OCI-M1 (cell line): ENCODE data around the gene SESN1.

Source experiments
- DNase-seq: peaks from one replicate; lab custom pipeline; 2025; lab: John Stamatoyannopoulos, UW

SESN1 gene

GRCh38 chr6:109060571-109060970, 34.1 kb downstream of the SESN1 start:
- no peak for DNase-seq

- peak; percentile 83 for DNase-seq
Measured at GRCh38 chr6:109059571-109060021, 35.0 kb downstream of the SESN1 start.

- DNase-seq, result peak; percentile 70
Measured at GRCh38 chr6:109059153-109059552, 35.5 kb downstream of the SESN1 start.

- no peak for DNase-seq
Measured at GRCh38 chr6:109058620-109059019, 36.0 kb downstream of the SESN1 start.

GRCh38 chr6:109056661-109057060, 38.0 kb downstream of the SESN1 start:
- DNase-seq, result peak; percentile 86

GRCh38 chr6:109055771-109056235, 38.8 kb downstream of the SESN1 start:
- DNase-seq, result no peak

GRCh38 chr6:109053336-109053735, 41.3 kb downstream of the SESN1 start:
- no peak for DNase-seq

GRCh38 chr6:109052852-109053251, 41.8 kb downstream of the SESN1 start:
- DNase-seq, result peak; percentile 15

- no peak for DNase-seq
Measured at GRCh38 chr6:109052018-109052651, 42.5 kb downstream of the SESN1 start.

GRCh38 chr6:109051301-109052017, 43.2 kb downstream of the SESN1 start:
- DNase-seq, result peak; percentile 49

- DNase-seq, result peak; percentile 37
Measured at GRCh38 chr6:109050447-109051102, 44.1 kb downstream of the SESN1 start.

- peak; percentile 54 for DNase-seq
Measured at GRCh38 chr6:109050012-109050411, 44.6 kb downstream of the SESN1 start.

- DNase-seq, result no peak
Measured at GRCh38 chr6:109048670-109049415, 45.8 kb downstream of the SESN1 start.

- peak; percentile 56 for DNase-seq
Measured at GRCh38 chr6:109048176-109048575, 46.5 kb downstream of the SESN1 start.

- DNase-seq, result peak; percentile 85
Measured at GRCh38 chr6:109045493-109045892, 49.2 kb downstream of the SESN1 start.

GRCh38 chr6:109039795-109040194, 54.9 kb downstream of the SESN1 start:
- DNase-seq, result peak; percentile 21

- no peak for DNase-seq
Measured at GRCh38 chr6:109038837-109039398, 55.7 kb downstream of the SESN1 start.

- DNase-seq, result no peak
Measured at GRCh38 chr6:109036574-109037294, 57.9 kb downstream of the SESN1 start.

GRCh38 chr6:109034526-109034925, 60.1 kb downstream of the SESN1 start:
- peak; percentile 32 for DNase-seq

- DNase-seq, result no peak
Measured at GRCh38 chr6:109033655-109034054, 61.0 kb downstream of the SESN1 start.

- no peak for DNase-seq
Measured at GRCh38 chr6:109031416-109031815, 63.2 kb downstream of the SESN1 start.
